HG02763 (cell line): Measurements from ENCODE around the gene GJC2.
"Not testable (repeated sequence)": the region's sequence is repeated elsewhere in the genome, so short reads cannot be mapped to it uniquely, and the experiment has no call there.

Experiments used
- ATAC-seq: cut with Tn5 transposase; IDR thresholded peaks from one replicate; pipeline ENCODE4 v1.9.1; 2021; ENCODE audit warnings: mild to moderate bottlenecking, moderate library complexity; ENCODE audit not compliant: unreplicated experiment

GJC2 gene

DNA sequence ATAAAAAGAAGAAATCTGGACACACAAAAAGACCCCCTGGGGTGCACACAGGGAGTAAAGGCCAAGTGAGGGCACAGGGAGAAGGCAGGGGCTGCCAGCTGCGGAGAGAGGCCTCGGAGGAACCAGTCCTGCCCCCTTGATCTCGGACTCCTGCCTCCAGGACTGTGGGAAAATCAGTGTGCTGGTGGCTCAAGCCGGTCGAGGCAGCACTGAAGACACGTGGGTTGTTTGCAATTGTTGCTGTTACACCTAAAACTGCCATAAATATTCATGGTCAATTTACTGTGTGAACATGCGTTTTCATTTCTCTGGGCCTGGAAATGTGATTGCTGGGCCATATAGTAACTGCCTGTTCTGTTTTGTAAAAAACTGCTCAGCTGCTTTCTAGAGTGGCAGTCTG is 34.4 kb downstream of the GJC2 start:
- ATAC-seq: no peak

GRCh38 chr1:228185641-228185965 is 35.9 kb downstream of the GJC2 start:
- no peak for ATAC-seq

GRCh38 chr1:228188249-228188648 is 38.5 kb downstream of the GJC2 start:
- ATAC-seq: not testable (repeated sequence)

DNA sequence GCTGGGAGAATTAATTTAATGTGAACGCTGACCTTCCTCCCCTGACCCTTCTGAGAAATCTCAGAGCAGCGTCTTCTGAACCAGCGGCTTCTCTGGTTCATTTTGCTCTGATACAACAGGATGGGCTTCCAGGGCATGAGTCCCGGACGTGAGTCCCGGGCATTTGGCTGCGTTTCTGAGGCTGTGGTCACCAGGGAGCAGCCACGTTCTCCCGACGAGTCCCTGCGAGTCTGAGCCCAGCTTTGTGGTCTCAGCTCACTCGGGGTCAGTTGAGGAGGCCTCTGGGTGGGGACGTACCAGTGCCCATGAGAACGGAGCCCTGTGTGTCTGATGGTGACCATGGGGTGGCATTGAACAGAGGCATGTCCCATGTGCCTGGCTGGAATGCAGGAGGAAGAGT is 40.5 kb downstream of the GJC2 start:
- ATAC-seq: no peak

- no peak for ATAC-seq
These were observed 41.0 kb downstream of the GJC2 start for GRCh38 chr1:228190778-228191177.

DNA sequence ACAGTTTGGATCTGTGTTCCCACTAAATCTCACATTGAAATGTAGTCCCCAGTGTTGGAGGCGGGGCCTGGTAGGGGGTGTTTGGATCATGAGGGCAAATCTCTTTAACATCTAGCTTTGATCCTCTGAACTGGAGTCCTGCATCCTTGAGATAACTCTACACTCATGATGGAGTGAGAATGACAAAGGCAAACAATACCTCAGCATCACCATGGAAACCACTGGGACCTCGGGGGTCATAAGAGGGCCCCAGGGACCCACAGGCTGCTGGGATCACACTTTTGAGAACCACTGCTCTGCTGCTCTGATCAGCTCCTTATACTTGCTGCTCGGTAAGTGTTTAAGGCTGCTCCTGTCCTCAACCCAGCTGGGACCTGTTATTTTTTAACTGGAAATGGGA is 44.7 kb downstream of the GJC2 start:
- ATAC-seq: no peak

DNA sequence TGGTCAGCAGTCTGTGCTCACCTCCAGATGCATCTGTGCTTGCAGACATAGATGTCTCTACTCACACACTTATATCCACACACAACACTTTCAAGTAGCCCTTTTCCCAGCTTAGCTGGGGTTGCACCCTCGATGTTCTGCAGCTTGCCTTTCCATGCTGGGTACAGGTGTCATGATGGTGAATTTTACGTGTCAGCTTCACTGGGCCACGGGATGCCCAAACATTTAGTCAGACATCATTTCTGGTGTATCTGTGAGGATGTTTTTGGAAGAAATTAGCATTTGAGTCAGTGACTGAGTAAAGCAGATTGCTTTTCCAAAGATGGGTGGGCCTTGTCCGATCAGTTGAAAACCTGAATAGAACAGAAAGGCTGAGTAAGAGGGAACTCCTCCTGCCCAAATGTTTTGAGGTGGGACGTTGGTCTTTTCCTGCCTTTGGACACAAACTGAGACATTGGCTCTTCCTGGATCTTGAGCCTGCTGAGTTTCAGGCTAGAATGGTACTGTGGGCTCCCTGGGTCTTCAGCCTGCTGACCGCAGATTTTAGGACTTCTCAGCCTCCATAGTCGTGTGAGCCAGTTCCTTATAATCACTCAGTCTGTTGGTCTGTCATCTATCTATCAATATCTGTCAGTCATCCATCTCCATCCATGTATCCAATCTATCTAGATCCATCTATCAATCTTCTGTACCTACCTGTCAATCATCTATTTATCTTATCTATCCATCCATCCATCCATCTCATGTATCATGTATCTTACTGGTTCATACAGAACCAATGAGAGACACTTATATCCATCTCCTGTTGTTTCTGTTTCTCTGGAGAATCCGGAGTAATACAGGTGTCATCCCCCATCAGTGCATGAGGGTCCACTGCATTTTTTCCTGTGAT is 45.4 kb downstream of the GJC2 start:
- no peak for ATAC-seq

GRCh38 chr1:228197555-228198147 is 47.9 kb downstream of the GJC2 start:
- no peak for ATAC-seq

GRCh38 chr1:228198977-228199590 is 49.4 kb downstream of the GJC2 start:
- ATAC-seq: no peak

DNA sequence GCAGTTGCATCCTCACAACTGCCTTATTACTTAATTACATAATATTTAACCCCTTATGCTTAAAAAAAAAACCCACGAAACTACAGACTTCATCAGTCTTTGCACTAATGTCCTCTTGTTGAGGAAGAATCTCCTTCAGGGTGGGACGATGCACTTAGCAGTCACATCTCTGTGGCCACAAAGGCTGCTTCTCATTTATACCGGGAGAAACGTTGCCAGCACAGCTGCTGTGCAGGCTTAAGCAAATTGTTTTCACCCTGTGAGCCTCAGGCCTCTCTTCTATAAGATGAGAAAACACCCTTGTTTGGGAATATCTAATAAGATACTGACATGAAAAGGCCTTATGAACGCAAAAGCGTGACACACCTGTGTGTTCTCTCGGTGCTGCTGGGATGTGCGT is 55.2 kb downstream of the GJC2 start:
- ATAC-seq: no peak

DNA sequence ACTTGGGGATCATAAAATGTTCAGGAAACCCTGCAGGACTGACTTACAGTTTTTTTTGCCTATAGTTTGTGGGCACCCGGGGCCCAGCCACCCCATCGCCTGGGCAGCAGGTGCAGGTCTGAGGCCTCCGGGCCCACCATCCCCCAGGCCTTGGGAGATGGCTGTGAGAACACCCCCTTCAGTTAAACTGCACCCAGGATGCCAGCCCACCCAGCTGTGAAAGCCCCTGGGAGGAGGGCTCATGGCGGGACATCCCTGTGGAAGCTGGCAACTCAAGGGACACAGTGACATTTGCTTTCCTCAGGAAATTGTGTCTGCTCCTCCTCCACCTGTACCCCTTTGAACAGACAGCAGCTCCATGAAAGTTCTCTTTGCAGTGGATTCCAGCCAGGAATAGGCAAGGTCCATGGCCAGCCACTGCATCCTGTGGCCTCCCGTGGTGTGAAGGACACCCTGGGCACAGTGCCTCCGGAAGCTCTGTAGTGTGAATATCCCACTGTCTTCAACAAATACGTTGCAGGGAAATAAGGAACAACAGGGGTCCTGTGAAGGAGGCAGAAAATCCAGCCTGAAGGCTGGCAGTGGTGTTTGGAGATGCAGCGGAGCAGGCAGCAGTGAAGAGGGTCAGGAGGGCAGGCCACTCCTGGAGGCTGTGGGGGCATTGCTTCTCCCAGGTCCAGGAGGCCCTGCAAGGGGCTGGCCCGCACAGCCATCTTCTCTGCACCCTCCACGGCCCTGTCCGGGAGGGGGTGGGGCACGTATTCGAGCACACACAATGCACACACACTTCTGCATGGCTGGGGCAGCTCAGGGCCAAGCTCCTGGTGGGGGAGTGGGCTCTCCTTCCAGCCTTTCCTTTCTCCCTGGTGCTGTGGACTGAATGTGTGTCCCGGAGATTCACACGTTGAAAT is 56.1 kb downstream of the GJC2 start:
- ATAC-seq: no peak

DNA sequence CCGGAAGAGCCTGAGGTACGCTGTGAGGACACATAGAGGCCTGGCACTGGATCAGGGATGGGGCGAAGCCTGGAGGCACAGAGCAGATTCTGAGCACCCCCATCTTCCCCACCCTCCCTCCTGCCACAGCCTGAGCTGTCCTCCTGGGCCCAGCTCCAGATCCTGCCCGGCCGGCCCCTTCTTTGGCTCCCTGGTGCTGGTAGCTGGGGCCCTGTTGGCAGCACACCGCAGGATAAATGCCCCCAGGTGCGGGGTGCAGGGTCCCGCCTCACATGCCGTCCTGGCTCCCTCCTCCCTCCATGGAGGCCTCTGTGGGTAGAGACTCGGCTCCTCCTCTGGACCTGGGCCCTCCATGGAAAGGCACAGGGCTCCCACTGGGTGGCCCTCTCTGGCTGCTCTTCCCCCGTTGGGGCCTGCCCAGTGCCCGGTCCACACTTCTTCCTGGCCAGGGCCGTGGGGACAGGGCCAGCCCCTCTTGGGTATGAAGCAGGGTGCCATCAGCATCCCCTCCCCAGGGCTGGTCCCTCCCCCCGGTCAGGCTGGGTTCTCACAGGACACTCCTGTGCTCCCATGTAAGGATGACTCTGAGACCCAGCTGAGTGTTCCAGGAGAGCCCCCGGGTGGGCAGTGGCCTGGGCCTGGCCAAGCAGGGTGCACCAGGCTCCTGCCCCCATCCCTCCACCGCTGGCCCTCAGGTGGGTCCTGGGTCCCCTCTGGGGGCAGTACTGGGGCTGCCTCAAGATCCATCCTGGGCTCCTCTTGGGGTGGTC is 57.0 kb downstream of the GJC2 start:
- no peak for ATAC-seq

DNA sequence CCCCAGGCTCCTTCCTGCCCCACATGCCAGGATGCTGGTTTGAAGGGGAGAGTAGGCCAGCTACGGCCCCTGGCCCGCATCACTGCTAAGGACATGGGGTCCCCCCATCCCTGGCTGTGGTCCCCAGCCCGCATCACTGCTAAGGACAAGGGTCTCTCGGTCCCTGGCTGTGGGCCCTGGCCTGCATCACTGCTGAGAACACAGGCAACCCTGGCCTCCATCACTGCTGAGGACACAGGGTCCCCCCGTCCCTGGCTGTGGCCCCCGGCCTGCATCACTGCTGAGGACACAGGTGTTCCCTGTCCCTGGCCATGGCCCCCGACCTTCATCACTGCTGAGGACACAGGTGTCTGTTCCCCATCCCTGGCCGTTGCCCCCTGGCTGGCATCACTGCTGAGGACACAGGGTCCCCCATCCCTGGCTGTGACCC is 57.7 kb downstream of the GJC2 start:
- ATAC-seq: no peak

DNA sequence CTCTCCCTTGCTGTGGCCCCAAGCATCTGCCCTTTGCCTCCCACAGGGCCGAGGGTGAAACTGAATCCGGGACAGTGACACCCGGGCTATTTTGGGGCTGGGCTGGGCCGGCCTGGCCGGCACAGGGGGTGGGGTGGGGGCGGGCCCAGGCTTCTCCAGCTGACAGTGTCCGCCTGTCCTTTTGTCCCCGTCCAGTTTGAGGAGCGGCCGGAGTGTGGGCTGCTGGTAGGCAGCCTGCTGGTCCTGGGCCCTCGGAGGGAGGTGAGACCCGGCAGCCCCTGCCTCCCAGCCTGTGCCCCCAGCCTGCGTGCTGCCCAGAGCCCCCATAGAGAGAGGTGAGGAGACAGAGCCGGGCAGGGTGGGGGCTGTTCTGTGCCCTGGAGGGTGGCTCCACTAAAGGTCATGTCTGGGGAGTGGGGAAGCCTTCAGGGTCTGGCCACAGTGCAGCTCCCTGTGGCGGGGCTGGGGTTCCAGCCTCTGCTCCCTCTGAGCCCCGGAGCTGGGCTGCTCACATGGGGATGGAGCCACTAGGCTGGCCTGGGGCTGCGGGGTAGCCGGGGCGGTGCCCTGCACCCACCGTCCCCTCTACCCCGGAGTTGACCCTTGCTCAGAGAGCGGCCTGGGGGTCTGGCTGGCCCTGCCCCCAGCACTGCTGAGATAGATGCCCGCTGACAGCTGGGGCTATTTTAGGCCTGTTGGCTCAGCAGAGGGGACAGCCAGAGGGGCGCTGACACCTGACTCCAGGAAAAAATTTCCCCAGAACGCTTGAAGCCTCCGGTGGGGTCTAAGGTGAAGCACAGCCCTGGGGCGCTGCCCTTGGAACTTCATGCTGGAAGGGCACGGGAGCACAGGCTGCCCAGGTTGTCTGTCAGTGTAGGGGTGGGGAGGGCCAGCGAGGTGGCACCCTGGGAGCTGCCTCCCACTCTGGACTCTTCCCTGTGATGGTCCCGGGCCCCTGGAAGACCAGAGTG is 58.4 kb downstream of the GJC2 start, which contains the start of gene OBSCN:
OBSCN (plus strand) TSS at position 194 of the 971 bp plus-strand sequence. CDS start 3,740 bp downstream, outside the sequence.
- ATAC-seq: no peak

DNA sequence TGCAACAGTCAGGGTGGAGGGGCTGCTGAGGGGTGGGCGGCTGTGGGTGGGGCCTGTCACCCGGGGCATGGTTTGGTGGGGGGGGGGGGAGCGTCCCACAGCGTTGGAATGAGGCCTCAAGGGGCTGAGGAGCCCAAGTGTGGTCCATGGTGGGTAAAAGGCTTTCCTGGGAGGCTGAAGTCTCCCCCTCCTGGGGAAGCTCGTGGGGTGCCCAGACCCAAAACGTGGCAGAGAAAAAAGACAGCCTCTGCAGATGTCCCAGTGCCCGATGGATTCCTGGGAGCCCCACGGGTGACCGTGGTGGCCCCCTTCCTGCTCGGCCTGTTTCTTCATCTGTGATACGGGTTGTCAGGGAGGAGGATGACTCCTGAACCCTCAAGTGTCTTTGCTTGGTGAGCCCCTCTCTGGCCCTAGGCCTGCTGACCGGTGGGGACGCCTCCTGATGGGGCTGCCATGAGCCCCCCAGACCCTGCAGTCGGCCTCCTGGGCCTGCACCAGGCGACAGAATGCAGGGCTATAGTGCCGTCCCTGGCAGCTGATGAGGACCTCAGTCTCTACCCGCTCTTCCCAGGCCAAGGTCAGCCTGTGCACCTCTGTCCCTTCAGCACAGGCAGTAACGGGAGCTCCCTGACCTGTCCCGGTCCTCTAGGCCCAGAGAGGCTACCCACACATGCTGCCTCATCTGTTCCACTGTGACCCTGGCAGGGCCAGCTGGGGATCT is 59.3 kb downstream of the GJC2 start:
- no peak for ATAC-seq
